ENCODE data around the gene PPP1R14C.
"Not testable (repeated sequence)": the region's sequence is repeated elsewhere in the genome, so short reads cannot be mapped to it uniquely, and the experiment has no call there.

PPP1R14C gene, protein sequence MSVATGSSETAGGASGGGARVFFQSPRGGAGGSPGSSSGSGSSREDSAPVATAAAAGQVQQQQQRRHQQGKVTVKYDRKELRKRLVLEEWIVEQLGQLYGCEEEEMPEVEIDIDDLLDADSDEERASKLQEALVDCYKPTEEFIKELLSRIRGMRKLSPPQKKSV

DNA sequence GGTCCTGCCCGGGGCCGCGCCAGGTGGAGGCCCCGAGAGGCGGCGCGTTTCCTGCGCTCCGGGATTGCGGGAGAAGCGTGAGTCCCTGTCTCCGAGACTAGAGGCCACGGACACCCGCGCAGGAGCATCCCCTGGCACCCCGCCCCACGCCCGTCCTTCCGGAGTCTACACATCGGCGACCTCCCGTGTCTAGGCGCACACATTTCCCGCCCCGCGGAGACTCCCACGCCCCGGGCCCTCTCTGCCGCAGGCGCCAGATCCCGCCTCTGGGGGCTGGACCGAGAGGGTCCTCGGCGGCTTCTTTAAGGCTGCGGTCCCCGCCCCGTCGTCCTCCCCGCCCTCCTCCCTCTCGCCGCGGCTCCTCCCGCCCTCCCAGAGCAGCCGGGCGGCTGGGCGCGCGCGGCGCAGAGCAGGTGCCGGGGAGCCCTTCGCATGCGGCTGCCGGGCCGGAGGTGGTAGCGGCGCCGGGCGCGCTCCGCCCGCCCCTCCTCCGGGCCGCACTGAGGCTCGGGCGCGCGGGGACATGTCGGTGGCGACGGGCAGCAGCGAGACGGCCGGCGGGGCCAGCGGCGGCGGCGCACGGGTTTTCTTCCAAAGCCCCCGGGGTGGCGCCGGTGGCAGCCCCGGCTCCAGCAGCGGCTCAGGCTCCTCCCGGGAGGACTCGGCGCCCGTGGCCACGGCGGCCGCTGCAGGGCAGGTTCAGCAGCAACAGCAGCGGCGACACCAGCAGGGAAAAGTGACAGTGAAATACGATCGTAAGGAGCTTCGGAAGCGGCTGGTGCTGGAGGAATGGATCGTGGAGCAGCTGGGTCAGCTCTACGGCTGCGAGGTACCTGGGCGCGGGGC is at the start of gene PPP1R14C:
TSS of gene PPP1R14C (plus strand) at position 375 of the 846 bp plus-strand sequence. CDS start at position 524, 149 bp downstream.
- DNase-seq: no peak

DNA sequence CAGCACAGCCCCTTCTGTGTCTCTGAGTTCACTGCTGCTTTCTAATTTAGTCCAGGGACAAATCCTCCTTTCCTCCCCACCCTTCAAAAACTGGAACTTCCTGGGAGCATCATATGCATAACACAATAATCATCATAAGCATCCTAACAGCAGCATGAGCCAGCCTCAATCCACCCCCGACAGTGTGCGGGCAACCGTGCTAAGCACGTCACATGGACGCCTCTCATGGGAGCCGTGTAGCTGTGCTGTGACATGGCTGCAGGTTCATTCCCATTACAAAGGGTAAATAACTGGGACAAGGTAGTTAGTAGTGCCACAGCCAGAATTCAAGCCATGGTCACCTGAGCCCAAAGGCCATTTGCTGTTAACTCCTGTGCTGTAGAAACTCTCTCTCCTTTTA is 49.4 kb upstream of the PPP1R14C start:
- no peak for DNase-seq

DNA sequence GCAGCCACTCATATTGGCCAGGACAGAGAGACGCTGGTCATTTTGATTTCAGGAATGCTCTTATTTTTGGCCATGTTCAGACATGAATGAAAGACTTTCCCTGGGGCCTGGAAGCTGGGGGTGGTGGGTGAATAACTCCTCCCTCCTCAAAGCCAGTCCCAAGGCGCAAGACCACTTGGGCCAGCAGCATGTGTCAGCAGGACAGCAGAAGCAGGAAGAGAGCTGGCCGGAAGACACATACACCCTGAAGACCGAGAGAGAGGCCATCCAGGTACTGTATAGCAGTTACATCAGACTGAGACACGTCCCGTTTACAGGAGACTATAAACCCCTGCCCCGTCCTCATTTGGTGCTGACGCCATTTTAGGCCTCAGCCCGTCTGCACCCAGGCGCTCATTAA is 44.7 kb upstream of the PPP1R14C start:
- DNase-seq: no peak

DNA sequence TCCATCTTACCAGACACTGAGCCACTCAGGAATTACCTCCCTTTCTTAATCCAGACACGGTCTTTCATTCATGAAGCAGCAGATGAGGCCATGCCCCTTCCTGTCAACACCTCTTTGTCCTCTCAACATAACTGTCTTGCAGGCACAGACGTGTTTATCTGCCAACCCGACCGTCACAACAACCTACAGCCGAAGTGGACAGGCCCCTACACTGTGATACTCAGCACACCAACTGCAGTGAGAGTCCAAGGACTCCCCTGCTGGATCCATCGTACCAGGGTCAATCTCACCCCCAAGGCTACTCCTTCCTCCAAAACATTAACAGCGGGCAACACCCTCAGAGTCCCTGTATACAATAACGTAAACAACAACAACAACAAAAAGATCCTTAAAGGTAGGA is 43.3 kb upstream of the PPP1R14C start:
- DNase-seq: no peak

DNA sequence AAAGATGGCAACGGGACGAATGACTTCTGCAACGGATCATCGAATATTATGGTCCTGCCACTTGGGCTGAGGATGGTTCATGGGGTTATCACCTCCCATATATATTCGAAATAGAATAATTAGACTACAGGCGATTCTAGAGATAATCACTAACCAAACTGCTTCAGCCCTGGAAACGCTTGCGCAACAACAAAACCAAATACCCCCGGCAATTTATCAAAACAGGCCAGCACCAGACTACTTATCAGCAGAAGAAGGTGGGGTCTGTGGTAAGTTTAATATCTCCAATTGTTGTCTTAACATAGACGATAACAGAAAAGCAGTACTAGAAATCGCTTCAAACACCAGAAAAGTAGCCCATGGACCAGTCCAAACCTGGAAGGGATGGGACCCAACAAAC is 42.9 kb upstream of the PPP1R14C start:
- DNase-seq: no peak

DNA sequence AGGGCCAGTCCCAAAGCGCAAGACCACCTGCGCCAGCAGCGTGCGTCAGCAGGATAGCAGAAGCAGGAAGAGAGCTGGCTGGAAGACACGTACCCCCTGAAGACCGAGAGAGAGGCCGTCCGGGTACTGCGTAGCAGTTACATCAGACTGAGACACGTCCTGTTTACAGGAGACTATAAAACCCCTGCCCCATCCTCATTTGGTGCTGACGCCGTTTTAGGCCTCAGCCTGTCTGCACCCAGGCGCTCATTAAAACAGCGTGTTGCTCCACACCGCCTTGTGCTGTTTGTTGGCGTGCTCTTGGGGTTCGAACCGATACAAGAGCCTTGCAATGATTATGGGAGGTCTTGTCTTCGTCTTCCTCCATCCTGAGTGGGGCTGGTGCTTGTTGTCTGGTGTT is 42.1 kb upstream of the PPP1R14C start:
- no peak for DNase-seq

DNA sequence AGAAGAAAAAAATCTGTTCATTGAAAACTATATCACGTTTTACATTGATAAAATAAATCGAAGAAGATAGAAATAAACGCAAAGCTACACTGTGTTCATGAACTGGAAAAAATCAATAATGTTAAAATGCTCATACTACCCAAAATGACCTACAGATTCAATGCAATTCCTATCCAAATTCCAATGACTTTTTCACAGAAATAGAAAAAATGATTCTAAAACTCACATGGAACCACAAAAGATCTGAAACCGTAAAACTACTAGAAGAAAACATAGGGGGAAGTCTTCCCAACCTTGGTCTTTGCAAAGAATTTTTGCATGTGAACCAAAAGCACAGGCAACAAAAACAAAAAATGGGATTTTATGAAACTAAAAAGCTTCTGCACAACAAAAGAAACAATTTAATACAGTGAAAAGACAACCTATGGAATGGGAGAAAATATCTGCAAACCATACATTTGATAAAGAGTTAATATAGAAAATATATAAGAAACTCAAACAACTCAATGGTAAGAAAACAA is 40.0 kb upstream of the PPP1R14C start:
- DNase-seq: no peak

DNA sequence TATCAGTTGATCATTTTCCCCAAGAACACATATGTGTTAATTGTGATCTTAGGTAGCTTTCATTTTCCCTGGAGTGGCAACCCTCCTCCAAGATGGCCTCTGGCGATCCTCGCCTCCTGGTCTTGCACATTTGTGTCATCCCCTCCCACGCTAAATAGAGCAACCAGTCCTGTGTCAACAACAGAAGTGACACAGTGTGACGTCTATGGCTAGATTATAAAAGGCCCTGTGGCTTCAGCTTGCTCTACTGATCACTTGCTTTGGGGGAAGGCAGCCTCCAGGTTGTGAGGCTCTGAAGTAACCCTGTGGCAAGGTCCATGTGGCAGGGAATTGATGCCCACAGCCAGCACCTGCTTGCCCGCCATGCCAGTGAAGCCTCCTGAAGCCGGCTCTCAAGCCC is 30.6 kb upstream of the PPP1R14C start:
- DNase-seq: no peak

DNA sequence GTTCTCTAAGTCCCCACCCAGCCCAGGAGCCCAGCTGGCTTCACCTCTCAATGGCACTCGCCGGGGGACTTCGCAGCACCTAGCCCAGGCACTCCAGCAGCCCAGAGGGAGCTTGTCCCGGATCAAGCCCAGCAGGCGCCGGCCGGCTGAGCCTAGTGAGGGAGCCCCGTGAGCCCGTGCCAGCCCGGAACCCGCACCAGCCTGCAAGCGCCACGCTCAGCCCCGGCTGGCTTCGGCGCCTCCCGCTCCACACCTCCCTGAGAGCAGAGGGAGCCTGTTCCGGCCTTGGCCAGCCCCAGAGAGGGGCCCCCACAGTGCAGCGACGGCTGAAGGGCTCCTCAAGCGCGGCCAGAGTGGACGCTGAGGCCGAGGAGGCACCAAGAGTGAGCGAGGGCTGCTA is 27.1 kb upstream of the PPP1R14C start:
- DNase-seq: no peak

DNA sequence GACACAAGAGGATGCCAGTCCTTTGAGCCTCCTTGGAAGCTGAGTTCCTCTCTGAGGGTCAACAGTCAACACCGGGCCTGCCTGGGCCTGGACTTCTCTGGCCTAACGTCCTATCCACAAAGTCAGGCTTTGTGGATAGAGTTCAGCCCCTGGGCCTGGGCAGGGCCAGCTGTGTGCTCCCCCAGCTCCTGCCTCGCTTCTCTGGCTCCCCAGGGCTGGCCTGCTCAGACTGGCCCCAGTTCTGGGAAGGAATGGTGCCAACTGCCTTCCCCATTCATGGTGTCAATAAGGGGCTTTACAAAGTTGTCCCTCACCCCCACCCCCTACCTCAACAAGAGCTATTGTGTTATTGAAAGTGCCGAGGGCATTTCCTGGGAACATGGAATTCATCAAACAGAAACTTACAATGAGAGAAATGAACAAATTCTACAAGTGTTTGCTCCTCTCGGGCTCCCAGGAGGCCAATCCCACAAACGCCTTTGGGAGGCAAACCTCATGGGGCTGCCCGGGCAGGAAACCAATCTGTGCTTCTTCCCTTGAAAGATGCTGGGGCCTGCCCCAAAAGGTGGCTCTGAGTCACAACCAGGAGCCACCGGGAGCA is 26.5 kb upstream of the PPP1R14C start:
- DNase-seq: peak; percentile 54

DNA sequence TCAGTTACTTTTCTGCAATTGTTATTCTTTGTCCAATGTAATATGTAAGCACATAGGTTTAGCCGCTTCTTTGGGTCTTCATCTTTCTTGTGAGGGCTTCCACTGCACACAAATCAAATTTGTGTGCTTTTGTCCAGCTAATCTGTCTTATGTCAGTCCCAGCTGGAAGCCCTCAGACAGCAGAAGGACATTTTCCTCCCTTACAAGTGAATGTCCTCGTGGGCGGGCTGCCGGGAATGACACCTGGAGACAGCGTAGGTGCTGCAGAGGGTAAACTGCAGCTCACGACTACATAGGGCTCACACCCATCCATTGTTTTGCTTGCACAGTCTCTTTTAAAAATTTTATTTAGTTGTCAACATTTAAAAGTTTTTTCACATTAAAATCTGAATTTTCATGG is 24.6 kb upstream of the PPP1R14C start:
- DNase-seq: no peak

DNA sequence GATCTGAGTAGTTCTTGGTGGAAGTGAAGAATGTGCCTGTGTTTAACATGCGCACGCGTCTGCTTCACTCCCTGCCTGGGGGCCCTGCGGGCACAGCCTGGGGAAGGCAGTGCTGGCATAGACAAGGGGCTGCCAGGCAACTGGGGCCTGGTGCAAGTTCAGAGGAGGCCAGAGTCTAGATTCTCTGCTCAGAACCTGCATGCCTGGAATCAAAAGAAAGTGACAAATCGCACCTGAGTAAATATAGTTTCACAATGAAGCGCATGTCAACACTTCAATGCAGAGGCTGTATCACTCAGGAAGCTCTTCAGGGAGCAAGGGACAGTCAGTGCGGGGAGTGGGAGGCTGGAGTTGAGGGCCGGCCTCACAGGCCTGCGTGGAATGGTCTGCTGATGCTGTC is 24.2 kb upstream of the PPP1R14C start:
- peak; percentile 78 for DNase-seq

DNA sequence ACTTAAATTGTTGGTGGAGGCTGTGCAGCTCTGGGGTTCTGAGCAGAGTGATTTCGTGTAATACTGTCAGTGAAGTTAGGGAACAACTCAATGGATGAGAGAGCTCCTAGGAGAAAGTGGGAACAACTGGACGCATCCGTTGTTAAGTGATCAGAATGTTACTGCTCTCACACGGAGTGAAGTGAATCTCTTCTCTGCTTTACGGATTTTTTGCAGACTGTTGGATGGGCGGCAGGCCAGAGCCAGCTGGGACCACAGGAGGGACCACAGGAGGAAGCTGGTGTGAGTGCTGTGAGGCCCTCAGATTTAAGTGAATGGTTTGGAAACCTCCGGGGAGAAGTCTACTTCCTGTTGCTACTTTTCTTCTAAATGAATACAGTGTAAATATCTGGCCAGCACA is 23.7 kb upstream of the PPP1R14C start:
- DNase-seq: peak; percentile 62

DNA sequence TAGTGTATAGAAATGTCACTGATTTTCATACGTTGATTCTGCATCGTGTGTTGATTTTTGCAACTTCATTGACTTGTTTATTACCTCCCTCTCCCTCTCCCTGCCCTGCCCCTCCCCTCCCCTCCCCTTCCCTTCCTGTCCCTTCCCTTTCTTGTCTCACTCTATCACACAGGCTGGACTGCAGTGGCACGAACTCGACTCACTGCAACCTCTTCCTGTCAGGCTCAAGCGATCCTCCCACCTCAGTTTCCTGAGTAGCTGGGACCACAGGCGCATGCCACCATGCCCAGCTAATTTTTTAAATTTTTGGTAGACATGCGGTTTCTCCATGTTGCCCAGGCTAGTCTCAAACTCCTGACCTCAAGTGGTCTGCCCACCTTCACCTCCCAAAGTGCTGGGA is 19.2 kb upstream of the PPP1R14C start:
- no peak for DNase-seq

DNA sequence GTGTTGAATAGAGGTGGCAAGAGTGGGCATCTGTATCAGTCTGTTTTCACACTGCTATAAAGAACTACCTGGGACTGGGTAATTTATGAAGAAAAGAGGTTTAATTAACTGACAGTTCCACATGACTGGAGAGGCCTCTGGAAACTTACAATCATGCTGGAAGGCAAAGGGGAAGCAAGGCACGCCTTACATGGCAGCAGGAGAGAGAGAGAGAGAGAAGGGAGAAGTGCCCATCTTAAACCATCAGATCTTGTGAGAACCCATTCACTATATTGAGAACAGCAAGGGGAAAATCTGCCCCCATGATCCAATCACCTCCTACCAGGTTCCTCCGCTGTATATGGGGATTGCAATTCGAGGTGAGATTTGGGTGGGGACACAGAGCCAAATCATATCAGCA is 18.6 kb upstream of the PPP1R14C start:
- no peak for DNase-seq

DNA sequence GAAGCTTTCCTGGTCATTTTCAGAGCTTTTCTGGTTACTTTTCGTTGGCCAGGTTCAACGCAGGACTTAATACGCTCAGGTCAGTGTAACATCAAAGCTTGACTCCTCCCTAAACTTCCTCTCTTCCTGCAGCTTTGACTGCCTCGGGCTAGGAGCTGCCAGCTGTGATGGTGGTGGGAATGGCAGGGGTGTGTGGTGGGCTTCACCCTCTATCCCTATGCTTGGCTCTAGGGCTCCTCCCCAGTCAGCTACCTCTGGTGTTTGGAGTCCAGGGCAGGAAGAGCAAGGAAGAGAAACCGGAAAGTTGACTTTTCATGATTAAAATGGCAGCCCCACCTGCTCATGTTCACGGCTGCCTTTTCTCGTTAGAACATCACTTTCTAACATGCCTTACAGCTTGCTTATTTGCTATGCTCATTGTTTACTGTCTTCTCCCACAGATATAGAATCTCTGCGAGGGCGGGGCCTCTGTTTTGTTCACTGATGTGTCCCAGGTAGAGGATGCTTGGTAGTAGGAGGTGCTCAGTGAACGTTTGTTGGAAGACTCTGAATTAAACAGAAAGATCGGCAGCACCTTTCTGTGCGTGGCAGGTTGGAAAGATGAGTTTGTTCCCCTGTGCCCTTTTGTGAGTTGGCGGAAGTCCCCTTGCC is 16.1 kb upstream of the PPP1R14C start:
- no peak for DNase-seq

DNA sequence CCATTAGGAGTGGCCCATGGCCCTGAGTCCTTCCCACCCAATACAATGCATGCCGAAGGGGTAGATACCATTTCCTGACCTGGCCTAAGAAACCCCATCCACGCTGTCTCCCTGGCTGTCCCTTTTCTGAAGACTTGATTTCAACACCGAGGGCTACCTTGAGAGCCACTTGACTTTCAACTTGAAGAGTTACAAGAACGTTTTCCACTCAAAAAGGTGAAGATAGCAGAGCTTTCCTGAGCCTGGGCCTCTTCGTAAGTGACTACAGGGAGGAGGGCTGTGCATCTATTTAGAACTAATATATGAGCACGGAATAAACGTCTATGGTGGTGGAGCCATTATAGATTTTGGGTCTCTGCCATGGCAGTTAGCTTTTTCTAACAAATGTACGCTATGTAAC is 14.4 kb upstream of the PPP1R14C start:
- DNase-seq: no peak

DNA sequence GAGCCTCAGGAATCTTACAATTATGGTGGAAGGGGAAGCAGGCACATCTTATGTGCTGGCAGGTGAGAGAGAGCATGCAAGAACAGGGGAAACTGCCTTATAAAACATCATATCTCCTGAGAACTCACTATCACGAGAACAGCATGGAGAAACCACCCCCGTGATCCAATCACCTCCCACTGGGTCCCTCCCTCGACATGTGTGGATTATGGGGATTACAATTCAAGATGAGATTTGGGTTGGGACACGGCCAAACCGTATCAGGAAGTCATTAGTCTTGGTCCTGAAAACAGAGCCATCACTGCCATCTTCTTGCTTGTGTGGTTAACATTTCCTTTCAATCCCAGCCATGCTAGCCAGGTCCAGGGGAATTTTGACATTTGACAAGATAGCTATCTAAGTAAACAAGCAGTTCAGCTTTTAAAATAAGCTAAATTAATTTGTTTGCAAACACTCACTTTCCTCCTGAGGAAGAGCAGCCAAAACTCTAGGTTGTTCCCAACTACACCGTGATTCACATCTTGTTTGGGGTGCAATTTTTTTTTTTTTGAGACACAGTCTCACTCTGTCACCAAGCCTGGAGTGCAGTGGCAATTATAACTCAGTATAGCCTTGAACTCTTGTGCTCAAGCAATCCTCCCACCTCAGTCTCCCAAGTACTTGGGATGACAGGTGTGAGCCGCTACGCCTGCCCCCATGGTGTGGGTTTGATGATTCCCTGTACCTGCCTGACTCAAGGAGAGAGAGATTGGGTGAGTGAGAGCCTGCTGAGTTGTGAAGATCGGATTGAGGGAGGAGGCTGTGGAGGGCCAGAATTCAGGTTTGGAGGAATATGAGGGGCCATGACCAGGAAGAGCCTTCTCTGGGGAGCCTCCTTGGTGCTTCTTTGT is 13.0 kb upstream of the PPP1R14C start:
- no peak for DNase-seq

DNA sequence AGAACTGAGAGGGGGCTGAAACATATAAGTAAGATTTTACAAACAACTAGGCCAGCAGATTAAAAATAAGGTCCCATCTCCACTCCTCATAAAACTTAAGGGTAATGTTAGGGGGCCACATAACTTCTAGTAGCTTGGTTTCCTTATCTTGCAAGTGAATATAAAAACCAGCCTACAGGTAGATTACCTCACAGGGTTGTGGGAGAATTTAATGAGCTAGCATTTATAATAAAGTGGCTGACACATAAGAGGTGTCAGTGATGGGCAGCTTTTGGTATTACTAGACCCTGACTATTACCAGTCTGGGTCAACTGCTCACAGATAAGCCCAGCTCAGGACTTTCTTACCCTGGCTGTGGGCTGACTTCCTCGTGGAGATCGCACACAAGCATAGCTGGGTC is 9.2 kb upstream of the PPP1R14C start:
- no peak for DNase-seq

DNA sequence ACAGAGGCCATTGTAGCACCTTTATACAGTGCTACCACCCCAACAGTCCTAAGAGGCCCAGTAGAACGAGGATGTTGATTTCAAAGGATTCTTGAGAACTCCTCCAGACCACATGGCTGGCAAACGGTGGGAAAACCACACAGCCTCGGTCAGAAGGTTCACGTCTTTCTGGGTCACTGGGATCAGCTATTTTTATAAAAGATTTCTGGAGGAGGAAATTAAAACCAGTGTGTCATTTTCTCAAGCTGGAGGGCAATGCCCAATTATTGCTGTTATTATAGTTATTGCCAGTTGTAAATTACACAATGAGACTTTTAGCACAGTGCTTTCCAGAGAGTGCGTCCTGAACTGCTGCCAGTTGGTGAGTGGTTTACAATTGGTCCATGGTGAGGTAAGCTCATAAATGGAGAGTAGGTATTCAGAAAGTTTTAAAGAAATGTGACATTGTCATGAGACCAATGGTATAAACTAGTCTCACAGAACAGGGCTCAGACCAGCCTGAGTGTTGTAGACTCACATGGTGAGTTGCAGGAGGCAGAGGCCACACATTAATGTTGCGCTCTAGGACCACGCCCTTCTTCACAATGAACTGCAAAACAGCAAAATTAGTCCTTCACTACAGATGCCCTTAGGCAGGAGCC is 8.4 kb upstream of the PPP1R14C start:
- DNase-seq: no peak

DNA sequence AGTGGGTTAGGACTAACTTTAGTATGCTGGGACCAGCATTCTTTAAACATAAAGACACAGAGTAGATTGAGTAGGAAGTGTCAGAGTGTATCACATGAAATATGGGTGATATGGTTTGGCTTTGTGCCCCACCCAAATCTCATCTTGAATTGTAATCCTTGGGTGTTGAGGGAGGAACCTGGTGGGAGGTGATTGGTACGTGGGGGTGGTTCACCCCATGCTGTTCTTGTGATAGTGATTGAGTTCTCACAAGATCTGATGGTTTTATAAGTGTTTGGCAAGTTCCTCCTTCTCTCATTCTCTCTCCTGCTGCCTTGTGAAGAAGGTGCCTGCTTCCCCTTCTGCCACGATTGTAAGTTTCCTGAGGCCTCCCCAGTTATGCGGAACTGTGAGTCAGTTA is 5.1 kb upstream of the PPP1R14C start:
- DNase-seq: not testable (repeated sequence)

DNA sequence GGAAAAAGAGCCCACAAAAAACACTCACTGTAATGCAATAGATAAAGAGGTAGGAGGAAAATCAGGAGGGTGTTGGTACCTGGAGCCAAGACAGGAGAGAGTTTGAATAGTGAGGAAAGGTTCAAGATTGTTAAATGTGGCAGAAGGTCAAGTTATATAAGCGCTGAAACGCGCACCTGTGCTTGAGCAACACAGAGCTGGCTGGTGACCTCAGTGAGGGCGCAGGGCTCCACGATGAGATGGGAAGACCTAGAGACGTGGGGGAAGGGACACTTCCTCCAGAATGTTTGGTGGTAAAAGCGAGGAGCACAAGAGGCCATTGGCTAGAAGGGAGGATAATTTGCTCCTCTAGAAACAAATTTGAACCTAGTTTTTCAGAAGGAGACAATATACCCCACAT is 4.2 kb upstream of the PPP1R14C start:
- DNase-seq: no peak

Data from DMS153 (cell line).